Fibroblast of skin of left quadriceps (primary cell): ENCODE measurements around the gene EBPL.
A peak's percentile ranks its signal among the peaks of the same experiment; 100 is the strongest.

Experiments used
- DNase-seq, 2 experiments: peaks; one replicate each; pipeline ENCODE4 v3.0.0-alpha.2; 2013; ENCODE audit warnings: low read depth in 2 of 2

The EBPL gene

DNA sequence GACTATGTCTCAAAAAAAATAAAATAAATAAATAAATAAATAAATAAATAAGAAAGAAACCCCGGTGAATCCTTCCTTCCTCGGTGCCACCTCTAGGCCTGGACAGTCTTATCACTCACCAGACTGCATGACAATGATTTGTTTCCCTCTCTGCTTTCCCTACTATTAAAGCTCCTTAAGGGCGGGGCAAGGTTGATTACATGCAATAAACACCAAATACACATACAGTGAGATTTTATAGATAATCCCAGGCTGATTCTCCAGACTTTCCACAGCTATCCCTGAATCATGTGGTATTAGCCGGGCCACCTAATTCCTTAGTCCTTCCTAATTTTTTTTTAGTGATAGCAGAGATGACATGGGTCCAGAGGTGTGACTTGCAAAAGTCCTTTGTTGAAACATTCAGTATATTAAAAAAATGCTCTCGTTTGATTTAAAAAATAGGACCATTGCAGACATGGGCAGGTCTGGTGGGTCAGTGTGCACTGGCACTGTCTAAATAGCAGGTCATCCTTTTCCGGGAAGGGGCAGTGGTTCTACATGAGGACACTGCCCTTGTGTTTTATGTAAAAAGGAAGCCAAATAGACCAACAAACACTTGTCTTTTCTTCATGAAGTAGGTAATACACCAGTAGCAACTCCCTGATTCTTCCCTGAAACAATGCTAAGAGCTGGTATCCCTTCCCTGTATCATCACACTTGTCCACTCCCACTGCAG, 14.5 kb downstream of the EBPL start:
- no peak for DNase-seq

DNA sequence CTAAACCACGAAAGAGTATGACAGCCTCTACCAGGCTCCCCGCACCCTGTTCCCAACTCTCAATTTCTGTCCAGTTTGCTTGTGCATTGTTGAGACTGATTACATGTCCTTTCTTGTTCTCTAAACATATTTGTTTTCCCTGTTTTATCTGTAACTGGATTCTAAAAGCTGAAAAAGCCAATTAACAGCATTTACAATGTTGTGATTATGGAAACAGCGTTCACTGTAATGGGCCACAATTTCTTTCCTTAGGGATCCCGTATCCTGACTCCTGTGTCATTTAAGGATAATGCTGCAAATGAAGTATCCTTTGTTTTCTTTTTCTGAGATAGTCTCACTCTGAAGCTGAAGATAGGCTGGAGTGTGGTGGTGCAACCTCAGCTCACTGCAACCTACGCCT, 20.5 kb downstream of the EBPL start:
- DNase-seq, result no peak

GRCh38 chr13:49669735-49670309, 21.5 kb downstream of the EBPL start:
- DNase-seq, result peak in 1 of 2 experiments; percentile 51

GRCh38 chr13:49667773-49668172, 23.5 kb downstream of the EBPL start:
- no peak for DNase-seq

GRCh38 chr13:49664606-49665005, 26.7 kb downstream of the EBPL start:
- no peak for DNase-seq

DNA sequence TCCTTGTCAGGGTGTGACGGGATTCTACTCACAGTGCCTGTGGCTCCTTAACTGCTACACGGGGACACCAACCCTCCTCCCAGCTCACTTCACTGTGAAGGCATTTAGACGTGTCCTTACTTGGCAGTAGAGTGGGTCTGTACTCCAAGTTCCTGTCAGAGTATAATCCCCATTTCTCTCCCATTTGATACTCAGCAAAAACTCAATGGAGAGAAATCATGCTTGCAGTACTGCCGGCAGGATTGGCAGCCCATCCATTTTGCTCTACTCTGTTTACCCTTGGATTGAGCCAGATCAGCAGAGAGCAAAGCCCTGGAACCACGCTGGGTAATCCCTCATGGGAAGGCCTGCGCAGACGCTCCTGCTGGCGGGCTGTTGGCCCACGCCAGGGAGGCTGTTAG, 34.0 kb downstream of the EBPL start:
- DNase-seq, result no peak

GRCh38 chr13:49655906-49656305, 35.4 kb downstream of the EBPL start:
- DNase-seq, result no peak

GRCh38 chr13:49654011-49654410, 37.3 kb downstream of the EBPL start:
- DNase-seq, result no peak

DNA sequence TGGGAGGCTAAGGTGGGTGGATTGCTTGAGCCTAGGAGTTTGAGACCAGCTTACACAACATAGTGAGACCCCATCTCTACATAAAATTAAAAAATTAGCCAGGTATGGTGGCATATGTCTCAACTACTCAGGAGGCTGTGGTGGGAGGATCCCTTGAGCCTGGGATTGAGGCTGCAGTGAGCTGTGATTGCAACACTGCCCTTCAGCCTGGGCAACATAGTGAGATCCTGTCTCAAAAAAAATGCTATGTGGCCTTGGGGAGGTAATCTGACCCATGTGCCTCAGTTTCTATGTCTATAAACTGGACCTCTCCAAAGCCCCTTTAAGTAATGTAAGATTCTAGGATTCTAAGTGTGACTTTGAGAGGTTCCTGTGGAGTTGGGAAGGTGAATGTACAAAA, 37.8 kb downstream of the EBPL start:
- no peak for DNase-seq

GRCh38 chr13:49652355-49653305, 38.7 kb downstream of the EBPL start:
- DNase-seq, result peak in 1 of 2 experiments; percentile 12

GRCh38 chr13:49651570-49652354, 39.5 kb downstream of the EBPL start:
- DNase-seq, result no peak

DNA sequence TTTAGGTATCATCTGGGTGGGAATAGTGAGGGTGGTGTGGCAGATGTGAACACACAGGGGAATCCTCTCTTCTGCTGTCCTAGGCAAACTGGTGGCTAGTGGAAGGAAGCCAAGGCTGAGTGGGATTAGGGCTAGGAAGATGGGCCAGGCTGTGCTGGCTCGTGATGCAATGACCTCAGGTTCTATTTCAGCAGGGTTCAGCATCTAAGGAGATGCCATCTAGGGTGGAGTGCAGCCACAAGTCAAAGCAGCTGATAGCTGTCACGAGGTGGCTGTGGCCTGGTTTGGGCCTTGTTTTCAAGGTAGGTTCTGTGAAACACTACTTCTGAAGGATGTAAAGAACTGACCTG, 41.3 kb downstream of the EBPL start:
- DNase-seq, result no peak

- DNase-seq, result peak; percentile 16 to 29
These were observed 41.9 kb downstream of the EBPL start for GRCh38 chr13:49649244-49649962.

GRCh38 chr13:49646688-49647087, 44.6 kb downstream of the EBPL start:
- no peak for DNase-seq

DNA sequence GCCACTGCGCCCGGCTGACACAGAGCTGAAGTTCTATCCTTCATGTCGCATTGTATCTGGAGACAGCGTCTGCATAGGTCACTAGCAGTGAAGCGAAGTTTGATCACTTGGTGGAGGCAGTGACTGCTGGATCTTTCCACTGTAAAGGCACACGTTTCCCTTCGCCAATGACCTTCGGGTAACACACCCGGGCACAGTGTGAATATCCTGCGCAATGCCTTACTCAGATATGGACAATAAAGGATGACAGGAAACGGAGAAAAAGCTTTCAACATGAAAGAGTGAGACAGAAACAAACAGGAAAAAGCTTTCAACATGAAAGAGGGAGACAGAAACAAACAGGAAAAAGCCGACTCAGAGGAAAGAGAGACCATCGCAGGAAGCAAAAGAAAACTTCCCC, 45.8 kb downstream of the EBPL start:
- no peak for DNase-seq

GRCh38 chr13:49643035-49643646, 48.1 kb downstream of the EBPL start:
- no peak for DNase-seq

- DNase-seq, result peak; percentile 4 to 26
These were observed 49.4 kb downstream of the EBPL start for GRCh38 chr13:49641801-49642291.

DNA sequence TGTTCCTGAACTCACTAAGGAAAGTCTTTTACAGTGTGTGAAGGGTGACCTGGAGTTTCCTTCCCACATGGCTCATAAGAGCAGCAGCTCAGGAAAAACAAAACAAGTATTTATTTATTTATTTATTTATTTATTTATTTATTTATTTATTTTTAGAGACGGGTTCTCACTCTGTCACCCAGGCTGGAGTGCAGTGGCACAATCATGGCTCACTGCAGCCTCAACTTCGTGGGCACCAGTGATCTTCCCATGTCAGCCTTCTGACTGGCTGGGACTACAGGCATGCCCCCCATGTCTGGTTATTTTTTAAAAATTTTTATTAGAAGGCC, 52.6 kb downstream of the EBPL start:
- no peak for DNase-seq

DNA sequence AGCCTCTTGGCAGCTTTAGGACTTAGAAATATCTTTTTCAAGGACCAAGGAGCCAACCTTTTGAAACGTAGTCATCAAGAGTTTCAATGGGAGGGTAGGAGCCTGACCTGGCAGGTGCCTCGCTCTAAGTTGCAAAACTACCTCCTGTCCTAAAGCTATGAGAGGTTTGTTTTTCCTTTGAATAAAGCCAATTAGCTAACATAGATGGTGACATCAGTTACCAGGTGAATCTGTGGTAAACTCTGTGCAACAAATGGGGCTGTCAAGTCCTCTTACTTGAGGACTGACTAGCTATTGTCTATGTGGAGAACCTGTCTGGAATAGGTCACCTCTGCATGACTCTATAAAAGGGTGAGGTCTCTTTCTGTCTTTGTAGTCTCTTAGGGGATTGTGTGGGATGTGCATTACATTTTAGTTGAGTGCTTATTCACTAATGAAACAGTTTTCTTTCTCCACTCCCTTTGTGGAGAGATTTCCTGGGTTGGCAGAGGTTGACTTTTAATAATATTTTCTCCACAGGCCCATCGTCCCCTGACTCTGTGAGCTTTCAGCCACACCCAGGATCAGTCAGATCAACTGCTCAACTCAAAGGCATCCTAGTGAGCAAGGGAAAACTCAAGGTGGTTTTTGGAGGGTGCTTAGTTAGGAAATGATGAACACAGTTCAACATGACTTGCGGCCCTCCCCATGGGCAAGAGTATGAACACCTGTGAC, 53.1 kb downstream of the EBPL start:
- no peak for DNase-seq

DNA sequence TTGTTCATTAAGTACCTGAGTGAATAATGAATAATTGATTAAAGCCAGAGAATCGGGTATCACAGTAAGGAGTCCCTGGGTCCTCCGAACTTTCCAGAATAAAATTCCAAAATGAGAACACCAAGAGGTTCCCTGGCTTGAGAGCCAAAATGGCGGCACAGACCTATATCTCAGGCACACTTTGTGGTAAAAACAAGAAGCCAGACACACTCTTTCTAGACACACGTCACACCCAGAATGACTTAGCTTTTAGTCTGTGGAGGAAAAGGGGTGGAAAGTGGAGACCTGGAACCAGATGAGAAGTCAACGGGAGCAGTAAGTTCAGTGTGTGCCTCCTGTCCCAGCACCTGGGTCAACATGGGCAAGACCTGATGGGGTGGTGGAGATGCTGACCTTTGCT, 54.6 kb downstream of the EBPL start:
- no peak for DNase-seq
